OCI-LY3 (cell line): ENCODE data around the gene GIMAP6.
"Not testable (repeated sequence)": the region's sequence is repeated elsewhere in the genome, so short reads cannot be mapped to it uniquely, and the experiment has no call there.

Experiments used
- H2AFZ ChIP-seq: fragments of 200-600, 300-600 bp; shearing (Covaris generic); 2 replicates; pipeline ENCODE4 v1.6.0; 2014; ENCODE audit warnings: antibody characterized with exemption, low read depth, low read length
- H3K27ac ChIP-seq: fragments of 200-600, 300-600 bp; sonication (generic); 2 replicates; pipeline ENCODE4 v1.5.1; 2014; ENCODE audit warnings: mild to moderate bottlenecking, low read length, moderate library complexity, mixed read lengths
- H3K27me3 ChIP-seq: fragments of 200-600, 300-600 bp; sonication (generic); 2 replicates; pipeline ENCODE4 v1.6.1; 2014; ENCODE audit warnings: low read depth, low read length, mixed read lengths
- H3K36me3 ChIP-seq: fragments of 200-600, 300-600 bp; sonication (generic); replicated peaks from 2 replicates; pipeline ENCODE3; 2014; ENCODE audit warnings: low read depth, low read length, mixed read lengths
- H3K4me1 ChIP-seq: fragments of 300-600, 200-600 bp; sonication (generic); 2 replicates; pipeline ENCODE4 v1.6.1; 2014; ENCODE audit warnings: low read length, mixed read lengths
- H3K4me2 ChIP-seq: fragments of 200-600, 300-600 bp; sonication (generic); 2 replicates; pipeline ENCODE4 v1.6.1; 2014; ENCODE audit warnings: low read length, mixed read lengths
- H3K4me3 ChIP-seq: fragments of 300-600, 200-600 bp; sonication (generic); 2 replicates; pipeline ENCODE4 v1.5.1; 2014; ENCODE audit warnings: antibody characterized with exemption, mild to moderate bottlenecking, low read length, moderate library complexity
- H3K79me2 ChIP-seq: fragments of 300-600, 200-600 bp; shearing (Covaris generic); 2 replicates; pipeline ENCODE4 v1.6.1; 2014; ENCODE audit warnings: mild to moderate bottlenecking, low read length, mixed read lengths
- H3K9ac ChIP-seq: fragments of 300-600, 200-600 bp; shearing (Covaris generic); 2 replicates; pipeline ENCODE4 v1.6.0; 2014; ENCODE audit warnings: mild to moderate bottlenecking, low read length, moderate library complexity
- H3K9me3 ChIP-seq: fragments of 200-600, 300-600 bp; shearing (Covaris generic); 2 replicates; pipeline ENCODE4 v1.6.1; 2014; ENCODE audit warnings: low read length, mixed read lengths; ENCODE audit not compliant: insufficient read depth
- H4K20me1 ChIP-seq: fragments of 200-600, 300-600 bp; sonication (generic); 2 replicates; pipeline ENCODE4 v1.6.1; 2016; ENCODE audit warnings: low read length, mixed read lengths; ENCODE audit not compliant: insufficient read depth
- CTCF ChIP-seq: fragments of 200-600, 300-600 bp; sonication (generic); IDR thresholded peaks from 2 replicates; pipeline ENCODE4 v1.5.1; 2014; ENCODE audit warnings: antibody characterized with exemption, low read length, low read depth
- EZH2phosphoT487 ChIP-seq: fragments of 200-600 bp; shearing (Covaris generic); IDR thresholded peaks from 2 replicates; pipeline ENCODE4 v1.6.1; 2018; ENCODE audit warnings: antibody characterized with exemption, mixed run types, low read depth

Gene GIMAP6

GRCh38 chr7:150665089-150665748 lies 33.0 kb upstream of the GIMAP6 start:
- H3K9ac ChIP-seq = no peak overlapping the region
- 0 out of 2 replicates have a peak, but pooled peaks cover 3% of the 10 kb centered on the region for H3K27me3 ChIP-seq
- no peaks in the 10 kb centered on the region for H4K20me1 ChIP-seq
- TF ChIP-seq EZH2phosphoT487 (no peak), CTCF (no peak)
- H3K4me3 ChIP-seq = no peak overlapping the region
- H3K4me1 ChIP-seq = no peaks in the 10 kb centered on the region
- H3K9me3 ChIP-seq = no peaks in the 10 kb centered on the region
- no peak overlapping the region for H3K27ac ChIP-seq
- H3K4me2 ChIP-seq = no peak overlapping the region
- H3K79me2 ChIP-seq = no peaks in the 10 kb centered on the region
- no peaks in the 10 kb centered on the region for H3K36me3 ChIP-seq
- H2AFZ ChIP-seq = no peak overlapping the region

DNA sequence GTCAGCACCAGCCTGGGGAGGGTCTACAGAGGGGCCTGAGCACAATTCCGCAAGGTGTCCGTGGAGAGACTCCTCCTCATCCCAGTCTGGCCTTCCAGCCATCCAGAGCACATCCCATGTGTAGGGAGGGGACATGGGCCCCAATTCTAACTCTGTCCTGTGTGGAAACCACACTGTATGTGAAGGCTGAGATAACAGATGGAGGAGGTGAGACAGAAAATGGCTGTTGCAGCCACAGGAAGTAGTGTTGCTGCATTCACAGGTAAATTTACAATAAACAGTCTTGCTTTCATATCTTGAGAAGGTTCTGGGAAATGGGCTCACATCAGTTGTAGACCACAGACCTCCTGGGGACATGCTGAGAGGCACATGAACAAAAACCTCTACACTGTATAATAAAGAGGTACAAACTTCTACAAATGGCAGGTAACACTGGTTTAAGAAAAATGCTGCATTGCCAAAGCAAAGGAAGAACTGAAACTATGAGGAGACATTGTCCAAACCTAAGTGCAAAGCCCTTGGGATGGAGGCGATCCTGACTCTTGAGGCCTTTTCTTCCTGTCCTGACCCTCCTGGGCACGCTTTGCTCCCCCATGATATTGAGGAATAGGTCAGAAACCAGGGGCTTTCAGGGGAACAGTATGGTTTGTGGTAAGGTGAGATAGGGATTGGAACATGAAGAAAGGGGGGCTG lies 31.8 kb upstream of the GIMAP6 start:
- Histone ChIP-seq H3K9me3 (no peaks in the 10 kb centered on the region), H3K9ac (no peak overlapping the region), H3K27me3 (0 out of 2 replicates have a peak, but pooled peaks cover 1% of the 10 kb centered on the region), H2AFZ (no peak overlapping the region), H3K4me1 (no peaks in the 10 kb centered on the region), H3K4me2 (no peak overlapping the region), H3K79me2 (no peaks in the 10 kb centered on the region), H3K27ac (no peak overlapping the region), H4K20me1 (no peaks in the 10 kb centered on the region), H3K4me3 (no peak overlapping the region), H3K36me3 (no peaks in the 10 kb centered on the region)
- TF ChIP-seq EZH2phosphoT487 = no peak
- TF ChIP-seq CTCF = no peak

- not testable (repeated sequence) for H3K9me3 ChIP-seq, H3K36me3 ChIP-seq, H3K9ac ChIP-seq, H3K27ac ChIP-seq, H3K27me3 ChIP-seq, H2AFZ ChIP-seq, H3K4me1 ChIP-seq, H3K4me2 ChIP-seq, H3K79me2 ChIP-seq, H4K20me1 ChIP-seq, H3K4me3 ChIP-seq
These were observed 30.6 kb upstream of the GIMAP6 start for GRCh38 chr7:150662821-150663220.

DNA sequence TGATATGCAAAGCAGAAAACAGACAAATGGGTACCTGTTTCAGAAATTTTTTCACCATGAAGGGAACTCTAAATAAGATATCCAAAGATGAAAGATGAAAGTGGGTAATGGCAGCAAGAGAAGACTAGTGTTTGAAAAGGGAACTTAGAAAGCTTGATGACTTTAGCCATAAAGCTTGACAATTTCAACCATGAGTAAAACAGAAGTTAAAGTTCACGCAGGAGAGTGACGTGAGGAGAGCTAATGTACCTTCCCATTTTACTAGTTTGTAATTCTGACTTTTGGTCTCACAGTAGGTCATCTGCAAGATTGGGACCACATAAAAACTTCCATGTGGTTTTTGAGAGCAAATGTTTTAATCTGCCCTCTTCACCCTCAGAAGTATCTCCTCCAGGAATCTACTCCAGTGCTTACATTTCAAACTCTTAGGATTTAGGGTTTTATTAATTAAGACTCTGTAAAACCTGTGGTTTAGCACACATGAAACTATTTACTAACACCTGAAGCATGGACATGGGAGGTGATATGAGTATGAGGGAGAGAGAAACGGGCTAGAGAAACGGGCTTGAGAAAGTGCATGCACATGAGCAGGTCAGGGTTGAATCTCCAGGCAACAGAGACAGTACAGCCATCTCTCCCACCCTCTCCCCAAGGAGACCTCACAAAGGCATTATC lies 28.9 kb upstream of the GIMAP6 start:
- no peak overlapping the region for H3K27ac ChIP-seq
- no peak overlapping the region for H3K9ac ChIP-seq

More for the DNA sequence above, 28.9 kb upstream of the GIMAP6 start:
- Histone ChIP-seq H3K4me1 (no peaks in the 10 kb centered on the region), H2AFZ (no peak overlapping the region), H4K20me1 (no peaks in the 10 kb centered on the region), H3K4me2 (no peak overlapping the region), H3K27me3 (no peaks in the 10 kb centered on the region), H3K36me3 (no peaks in the 10 kb centered on the region), H3K9me3 (no peaks in the 10 kb centered on the region), H3K79me2 (no peaks in the 10 kb centered on the region), H3K4me3 (no peak overlapping the region)
- TF ChIP-seq EZH2phosphoT487 (no peak), CTCF (no peak)
